HepG2 (cell line): ENCODE measurements around the gene NIFK. TPM values are rescaled to one million over a fixed set of nuclear protein-coding genes. Genes with fewer than 3 reads are reported as not detected.

Experiments used
- ATAC-seq: fragments of 200-7000 bp; cut with Tn5 transposase; 3 replicates; pipeline ENCODE4 v1.9.1; 2020; ENCODE audit warnings: mild to moderate bottlenecking, moderate library complexity
- BruUV-seq: library from RNA; stranded (reverse); fragments of 400-500 nt; replicated peaks from 2 replicates; lab custom pipeline; 2021; lab: Mats Ljungman, UMichigan
- CTCF ChIA-PET: fragments of 300-600 bp; formaldehyde crosslinking; extraction: SDS; loops from one replicate; lab custom pipeline; 2021; ENCODE audit warnings: low total read pairs, inconsistent platforms, low intra/inter-chr PET ratio; lab: Yijun Ruan, JAX
- POLR2A ChIA-PET: fragments of 350-600 bp; sonication (Branson Sonifier 250); formaldehyde crosslinking; loops from one replicate; lab custom pipeline; 2020; ENCODE audit warnings: antibody characterized with exemption, inconsistent platforms; lab: Yijun Ruan, JAX
- DNase-seq: peaks from one replicate; pipeline ENCODE4 v3.0.0-alpha.2; 2015; ENCODE audit warnings: low spot score
- FAIRE-seq: peaks from 3 replicates; lab custom pipeline; 2011; peaks lifted over from hg19 to GRCh38; lab: Jason Lieb, UNC
- H2AFZ ChIP-seq: one replicate; pipeline ENCODE4 v1.6.1; 2011; ENCODE audit warnings: low read length, inconsistent platforms
- H3K27ac ChIP-seq: fragments of 300-600 bp; 3 replicates; pipeline ENCODE4 v1.8.0; 2011; ENCODE audit warnings: mixed run types, mild to moderate bottlenecking, mixed read lengths, low read length, inconsistent platforms; ENCODE audit not compliant: insufficient read depth; ENCODE audit errors: extremely low read length
- H3K27me3 ChIP-seq, 2 experiments: fragments of 200-600 bp in 1 of 2; 2 replicates in 1 of 2; 3 replicates in 1 of 2; pipeline versions ENCODE4 v1.6.0 to v1.8.0; 2011; ENCODE audit warnings: low read length in 2 of 2, mild to moderate bottlenecking in 2 of 2, moderate library complexity in 2 of 2, inconsistent platforms in 1 of 2; ENCODE audit not compliant: insufficient read depth in 2 of 2, control insufficient read depth in 1 of 2
- H3K36me3 ChIP-seq, 2 experiments: fragments of 200-600 bp in 1 of 2; replicated peaks in 1 of 2; 2 replicates in 1 of 2; 3 replicates in 1 of 2; pipeline versions ENCODE4 v1.5.1 to v1.8.0; 2011; ENCODE audit warnings: low read length in 2 of 2, inconsistent platforms in 1 of 2; ENCODE audit not compliant: insufficient read depth in 2 of 2, control insufficient read depth in 1 of 2
- H3K4me1 ChIP-seq: 2 replicates; pipeline ENCODE4 v1.5.1; 2012; ENCODE audit warnings: low read length, inconsistent platforms; ENCODE audit not compliant: insufficient read depth
- H3K4me2 ChIP-seq: 2 replicates; pipeline ENCODE4 v1.6.0; 2011; ENCODE audit warnings: low read depth, low read length, inconsistent platforms
- H3K4me3 ChIP-seq, 3 experiments: fragments of 200-600 bp in 1 of 3; sonication (generic), shearing (Covaris generic) in 1 of 3; replicated peaks in 1 of 3; 2 replicates each; pipeline ENCODE4 v1.5.1; 2011 to 2016; ENCODE audit warnings: low read length in 3 of 3, inconsistent platforms in 2 of 3, low read depth in 2 of 3, mild to moderate bottlenecking in 2 of 3, control low read depth in 1 of 3, mixed read lengths in 1 of 3; ENCODE audit not compliant: insufficient read depth in 1 of 3
- H3K79me2 ChIP-seq: one replicate; pipeline ENCODE4 v1.6.1; 2011; ENCODE audit warnings: low read length, inconsistent platforms; ENCODE audit not compliant: insufficient read depth
- H3K9ac ChIP-seq: 2 replicates; pipeline ENCODE4 v1.6.0; 2011; ENCODE audit warnings: mild to moderate bottlenecking, low read depth, low read length, inconsistent platforms; ENCODE audit not compliant: insufficient read depth
- H3K9me3 ChIP-seq: 2 replicates; pipeline ENCODE4 v1.5.1; 2012; ENCODE audit warnings: mild to moderate bottlenecking, low read length
- H4K20me1 ChIP-seq: 2 replicates; pipeline ENCODE4 v1.6.0; 2011; ENCODE audit warnings: inconsistent platforms, mild to moderate bottlenecking, low read length, moderate library complexity; ENCODE audit not compliant: insufficient read depth
- CSRNP2 ChIP-seq: sonication (generic); formaldehyde crosslinking; conservative IDR thresholded peaks from 2 replicates; pipeline ENCODE4 v1.8.0; 2022; ENCODE audit warnings: low read depth, missing genetic modification reagents
- MBNL3 ChIP-seq: fragments of 250-450 bp; sonication (Bioruptor Pico); conservative IDR thresholded peaks from 2 replicates; pipeline ENCODE4 v1.8.0; 2022; ENCODE audit warnings: mild to moderate bottlenecking, inconsistent platforms
- MED13 ChIP-seq: sonication (generic); formaldehyde crosslinking; IDR thresholded peaks from 2 replicates; pipeline ENCODE4 v1.5.0; 2020; ENCODE audit warnings: missing genetic modification reagents
- MLX ChIP-seq: IDR thresholded peaks from 2 replicates; pipeline ENCODE4 v1.6.1; 2016
- NR3C1 ChIP-seq: sonication (generic); formaldehyde crosslinking; IDR thresholded peaks from 2 replicates; pipeline ENCODE4 v1.4.0; 2020; ENCODE audit warnings: missing genetic modification reagents
- RBM22 ChIP-seq: fragments of 200-400 bp; formaldehyde crosslinking; optimal IDR thresholded peaks from 2 replicates; pipeline ENCODE3; 2017; ENCODE audit warnings: mild to moderate bottlenecking, low read length, moderate library complexity
- STAG1 ChIP-seq: sonication (generic); formaldehyde crosslinking; IDR thresholded peaks from 2 replicates; pipeline ENCODE4 v1.4.0; 2020; ENCODE audit warnings: missing genetic modification reagents
- THAP11 ChIP-seq: IDR thresholded peaks from 2 replicates; pipeline ENCODE4 v1.6.1; 2016; ENCODE audit warnings: missing biosample characterization, missing genetic modification reagents
- TOPORS ChIP-seq: sonication (generic); formaldehyde crosslinking; IDR thresholded peaks from 2 replicates; pipeline ENCODE4 v1.8.0; 2023; ENCODE audit warnings: mild to moderate bottlenecking, missing genetic modification reagents
- YEATS2 ChIP-seq: sonication (generic); formaldehyde crosslinking; IDR thresholded peaks from 2 replicates; pipeline ENCODE4 v1.4.0; 2020; ENCODE audit warnings: missing genetic modification reagents, borderline replicate concordance
- ZBTB2 ChIP-seq: sonication (generic); formaldehyde crosslinking; IDR thresholded peaks from 2 replicates; pipeline ENCODE4 v1.8.0; 2022; ENCODE audit warnings: low read depth, missing genetic modification reagents
- ZBTB20 ChIP-seq: sonication (generic); formaldehyde crosslinking; IDR thresholded peaks from 2 replicates; pipeline ENCODE4 v1.8.1; 2023; ENCODE audit warnings: missing genetic modification reagents, low read depth, mild to moderate bottlenecking, borderline replicate concordance
- ZNF609 ChIP-seq: sonication (generic); formaldehyde crosslinking; IDR thresholded peaks from 2 replicates; pipeline ENCODE4 v1.4.0; 2020; ENCODE audit warnings: mild to moderate bottlenecking, missing genetic modification reagents, borderline replicate concordance
- WGBS: methylation state at CpG from one replicate; pipeline ENCODE4 v1.1.6; 2017; ENCODE audit warnings: low lambda C conversion rate; 5-methylcytosine and 5-hydroxymethylcytosine counted together
- in situ Hi-C: cut with HindIII; loops from 2 replicates; pipeline ENCODE4 v1.10.0; 2017; ENCODE audit warnings: low pct_unique_long_range_greater_than_20kb; ENCODE audit not compliant: extremely low pct_ligation_motif_present
- intact Hi-C: fragments of 100-400 bp; cut with micrococcal nuclease; formaldehyde crosslinking; loops from one replicate; pipeline ENCODE4 v1.10.0; 2022; ENCODE audit not compliant: unreplicated experiment
- polyA plus RNA-seq, 8 experiments: library from polyadenylated mRNA; depleted of rRNA in 3 of 8; stranded (reverse) in 7 of 8; unstranded in 1 of 8; fragments of >200 nt; fragmentation: Illumina TruSeq in 4 of 8; extraction: Trizol in 4 of 8; gene quantifications; 2 replicates each; pipeline versions ENCODE4 v1.2.1 to v1.2.3, GENCODE V29; 2011 to 2016; ENCODE audit warnings: low read depth in 4 of 8, missing spikeins in 1 of 8, mixed read lengths in 1 of 8; ENCODE audit not compliant: insufficient read depth in 1 of 8
- total RNA-seq, 5 experiments: library from RNA; depleted of rRNA; stranded (reverse); fragments of >200 nt; fragmentation: Illumina TruSeq; extraction: Trizol; gene quantifications; 2 replicates each; pipeline ENCODE4 v1.2.3, GENCODE V29; 2016; ENCODE audit warnings: low read depth in 1 of 5
- TF ChIP-seq, protein P1 (sequence below): sonication (generic); formaldehyde crosslinking; IDR thresholded peaks from 2 replicates; pipeline ENCODE4 v1.4.0; 2020; ENCODE audit warnings: mild to moderate bottlenecking, missing genetic modification reagents

NIFK gene
- total and polyA plus RNA-seq, 2 of the 13 experiments (the other 11 are each of a cell fraction or from before 2014, with no cell fraction given) = 19.6 to 105 TPM

GRCh38 chr2:121689356-121689755, 47.3 kb downstream of the NIFK start:
- ATAC-seq = peak; percentile 89
- TF ChIP-seq STAG1 (CRISPR knock-in tag) (peak; percentile 72), RBM22 (no peak), MBNL3 (CRISPR knock-in tag) (no peak), MED13 (CRISPR knock-in tag) (no peak), MLX (CRISPR knock-in tag) (no peak), ZBTB2 (CRISPR knock-in tag) (no peak), CSRNP2 (no peak), ZNF609 (CRISPR knock-in tag) (no peak), ZBTB20 (CRISPR knock-in tag) (no peak), YEATS2 (CRISPR knock-in tag) (no peak), NR3C1 (CRISPR knock-in tag) (no peak), TOPORS (CRISPR knock-in tag) (no peak), THAP11 (CRISPR knock-in tag) (no peak)
- TF ChIP-seq, protein P1, sequence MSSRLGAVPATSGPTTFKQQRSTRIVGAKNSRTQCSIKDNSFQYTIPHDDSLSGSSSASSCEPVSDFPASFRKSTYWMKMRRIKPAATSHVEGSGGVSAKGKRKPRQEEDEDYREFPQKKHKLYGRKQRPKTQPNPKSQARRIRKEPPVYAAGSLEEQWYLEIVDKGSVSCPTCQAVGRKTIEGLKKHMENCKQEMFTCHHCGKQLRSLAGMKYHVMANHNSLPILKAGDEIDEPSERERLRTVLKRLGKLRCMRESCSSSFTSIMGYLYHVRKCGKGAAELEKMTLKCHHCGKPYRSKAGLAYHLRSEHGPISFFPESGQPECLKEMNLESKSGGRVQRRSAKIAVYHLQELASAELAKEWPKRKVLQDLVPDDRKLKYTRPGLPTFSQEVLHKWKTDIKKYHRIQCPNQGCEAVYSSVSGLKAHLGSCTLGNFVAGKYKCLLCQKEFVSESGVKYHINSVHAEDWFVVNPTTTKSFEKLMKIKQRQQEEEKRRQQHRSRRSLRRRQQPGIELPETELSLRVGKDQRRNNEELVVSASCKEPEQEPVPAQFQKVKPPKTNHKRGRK (CRISPR knock-in tag) = no peak

More at GRCh38 chr2:121689356-121689755, 47.3 kb downstream of the NIFK start:
- Histone ChIP-seq H3K9me3 (no peaks in the 10 kb centered on the region), H2AFZ (no peak overlapping the region), H3K27ac (no peak overlapping the region), H3K4me1 (peaks cover 33% of the 10 kb centered on the region), H3K27me3 (no peaks in the 10 kb centered on the region), H3K4me3 (no peak overlapping the region), H4K20me1 (no peaks in the 10 kb centered on the region), H3K79me2 (no peaks in the 10 kb centered on the region), H3K36me3 (no peaks in the 10 kb centered on the region), H3K9ac (no peak overlapping the region), H3K4me2 (no peak overlapping the region)
- BruUV-seq = no TSS peak
- FAIRE-seq (peak; percentile 32), DNase-seq (peak; percentile 69)
- POLR2A ChIA-PET = interaction anchor here (0.9 to 1.6 kb wide), 4 partner anchors 10 to 159 kb away, joined by 3 to 9 read pairs (median 6); partner anchors contain the start of genes CLASP1 and RNU4ATAC
- WGBS = 34% methylated on average over 4 of the region's 4 CpGs
- CTCF ChIA-PET = interaction anchor here (1.3 kb wide), 1 partner anchor 159 kb away, joined by 7 read pairs; the partner anchor contains the start of gene RNU4ATAC
- in situ Hi-C loops = no loop called here
- intact Hi-C loops = loop anchor here (1.0 to 5.0 kb wide), 3 partner anchors 42 to 158 kb away; partner anchors contain the start of gene CLASP1
